Measurements from ENCODE around the gene TRPV4.

Gene TRPV4

DNA sequence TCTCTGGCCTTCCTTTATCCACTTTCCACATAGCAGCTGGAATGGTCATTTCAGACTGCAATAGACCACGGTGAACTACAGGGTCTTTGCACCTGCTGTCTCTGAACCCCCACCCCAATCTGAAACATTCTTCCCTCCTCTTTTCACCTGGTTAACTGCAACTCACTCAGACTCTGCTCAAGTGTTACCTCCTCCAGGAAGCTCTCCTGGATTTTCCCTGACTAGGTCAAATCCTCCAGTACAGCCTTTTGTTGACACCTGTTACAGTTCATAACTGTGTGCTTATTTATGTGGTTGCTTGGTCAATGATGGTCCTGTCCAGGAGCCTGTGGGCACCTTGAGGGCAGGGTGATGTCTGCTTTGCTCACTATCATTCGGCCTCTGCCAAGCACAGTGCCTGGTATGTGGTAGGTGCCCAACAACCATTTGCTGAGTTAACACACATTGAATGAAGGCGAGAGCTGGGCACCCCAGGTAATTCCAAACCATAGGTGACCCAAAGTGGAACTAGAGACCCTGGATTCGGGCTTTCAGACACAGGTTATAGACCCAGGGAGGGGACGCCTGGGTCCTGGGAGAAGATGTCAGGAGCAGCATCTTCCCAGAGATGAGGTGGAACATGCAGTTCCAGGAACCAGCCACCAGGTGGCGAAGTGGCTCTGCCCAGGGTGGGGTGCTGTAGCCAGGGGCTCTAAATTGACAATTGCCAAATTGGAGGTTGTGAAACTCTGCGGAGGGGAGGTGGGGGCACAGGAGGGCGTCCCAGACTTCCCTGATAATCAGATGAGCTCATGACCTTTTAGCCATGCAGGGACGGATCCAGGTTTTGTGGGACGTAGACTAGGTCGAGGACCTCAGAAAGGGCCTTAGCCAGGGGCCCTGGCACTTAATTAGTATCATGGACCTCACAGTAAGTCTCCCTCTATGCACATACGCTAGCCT lies 28.1 kb downstream of the TRPV4 start:
- DNase-seq, result peak; percentile 25 to 87

DNA sequence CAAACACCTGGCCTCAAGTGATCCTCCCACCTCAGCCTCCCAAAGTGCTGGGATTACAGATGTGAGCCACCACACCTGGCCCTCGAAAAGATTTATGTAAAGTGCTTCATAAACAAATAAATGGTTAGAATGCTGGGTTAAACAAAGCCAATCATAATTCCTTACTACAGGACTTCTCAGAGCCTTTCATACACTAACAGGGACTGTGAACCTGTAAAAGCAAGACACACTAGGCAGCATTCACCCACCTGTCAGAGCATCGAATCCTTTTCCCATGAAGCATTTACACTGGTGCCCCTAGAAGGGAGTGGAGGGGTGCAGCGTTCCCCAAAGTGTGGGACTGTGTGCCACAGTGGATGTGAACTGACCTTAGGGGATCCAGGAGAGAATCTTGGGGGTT lies 29.5 kb downstream of the TRPV4 start:
- no peak for DNase-seq

DNA sequence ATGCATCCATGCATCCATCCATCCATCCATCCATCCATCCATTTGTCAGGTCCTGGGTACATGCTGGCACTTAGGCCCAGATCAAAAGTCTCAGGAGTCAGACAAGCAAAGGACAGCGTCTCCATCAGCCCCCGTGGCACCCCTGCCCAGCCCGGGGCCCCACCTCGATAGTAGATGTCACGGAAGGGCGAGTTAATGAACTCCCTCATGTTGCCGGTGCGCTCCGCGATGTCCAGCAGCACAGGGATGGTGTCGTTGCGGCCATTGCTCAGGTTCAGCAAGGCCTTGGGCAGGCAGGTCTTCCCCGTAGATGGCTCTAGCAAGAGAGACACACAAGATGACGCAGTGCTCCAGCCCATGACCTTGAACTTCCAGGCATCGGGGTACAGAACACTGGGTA lies 30.4 kb downstream of the TRPV4 start:
- DNase-seq, result no peak

DNA sequence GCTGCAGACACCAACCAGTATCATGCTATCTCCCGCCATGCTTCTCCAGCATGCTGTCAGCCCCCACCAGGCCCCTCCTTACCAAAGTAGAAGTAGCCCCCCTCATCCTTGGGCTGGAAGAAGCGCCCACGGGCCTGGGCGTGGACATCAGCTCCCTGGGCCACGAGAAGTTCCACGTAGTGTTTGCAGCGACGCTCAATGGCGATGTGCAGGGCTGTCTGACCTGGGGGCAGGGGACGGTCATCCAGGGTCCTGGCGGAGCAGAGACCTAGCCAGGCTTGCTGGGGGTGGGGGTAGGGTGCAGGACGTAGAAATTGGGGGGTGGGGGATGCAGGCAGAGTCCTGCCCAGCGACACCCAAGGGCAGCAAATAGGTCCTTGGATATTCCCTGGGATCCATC lies 32.7 kb downstream of the TRPV4 start:
- no peak for DNase-seq

DNA sequence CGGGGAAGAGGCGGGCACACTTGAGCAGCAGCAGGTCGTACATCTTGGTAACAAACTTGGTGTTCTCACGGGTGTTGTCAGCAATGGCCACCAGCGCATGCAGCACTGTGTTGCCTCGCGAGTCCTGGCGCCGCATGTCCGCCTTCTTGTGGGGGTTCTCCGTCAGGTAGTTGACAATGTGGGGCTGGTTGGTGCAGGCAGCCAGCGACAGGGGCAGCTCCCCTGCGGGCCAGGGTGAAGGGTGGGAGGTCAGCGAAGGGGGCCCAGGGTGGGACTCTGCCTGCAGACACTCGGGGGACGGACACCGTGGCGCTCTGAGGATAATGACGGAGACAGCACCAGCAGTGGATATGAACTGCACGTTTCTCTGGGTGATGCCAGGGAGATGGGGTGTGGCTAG lies 34.5 kb downstream of the TRPV4 start:
- no peak for DNase-seq

DNA sequence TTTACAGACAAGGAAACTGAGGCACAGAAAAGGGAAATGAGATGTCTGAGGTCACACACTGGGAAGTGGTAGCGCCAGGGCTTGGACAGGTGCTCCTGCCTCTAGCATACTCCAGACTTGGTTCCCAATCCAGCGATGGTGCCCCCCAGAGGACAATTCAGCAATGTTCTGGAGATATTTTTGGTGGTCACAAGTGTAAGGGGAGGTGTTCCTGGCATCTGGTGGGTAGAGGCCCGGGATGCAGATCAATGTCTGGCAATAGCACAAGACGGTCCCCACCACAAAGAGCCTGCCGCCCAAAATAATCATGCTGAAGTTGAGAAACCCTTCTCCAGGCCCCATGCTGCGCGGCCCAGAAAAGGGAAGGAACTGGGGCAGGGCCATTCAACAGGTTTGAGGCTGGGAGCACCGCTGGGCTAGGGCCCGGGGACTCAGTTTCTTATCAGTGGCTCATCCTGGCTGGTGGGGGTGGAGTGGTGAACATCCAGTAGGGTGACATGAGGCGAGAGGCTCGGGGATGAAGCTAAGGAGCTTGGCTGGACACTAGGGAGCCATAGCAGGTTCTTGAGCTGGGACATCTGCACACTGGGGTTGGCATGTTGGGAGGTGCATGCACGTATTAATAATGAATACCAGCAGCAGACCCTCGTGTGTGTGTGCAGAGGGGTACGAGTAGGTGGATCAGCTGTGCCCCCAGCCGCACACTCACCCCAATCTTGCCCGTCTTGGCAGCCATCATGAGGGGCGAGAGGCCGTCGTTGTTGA lies 35.1 kb downstream of the TRPV4 start:
- DNase-seq, result no peak

DNA sequence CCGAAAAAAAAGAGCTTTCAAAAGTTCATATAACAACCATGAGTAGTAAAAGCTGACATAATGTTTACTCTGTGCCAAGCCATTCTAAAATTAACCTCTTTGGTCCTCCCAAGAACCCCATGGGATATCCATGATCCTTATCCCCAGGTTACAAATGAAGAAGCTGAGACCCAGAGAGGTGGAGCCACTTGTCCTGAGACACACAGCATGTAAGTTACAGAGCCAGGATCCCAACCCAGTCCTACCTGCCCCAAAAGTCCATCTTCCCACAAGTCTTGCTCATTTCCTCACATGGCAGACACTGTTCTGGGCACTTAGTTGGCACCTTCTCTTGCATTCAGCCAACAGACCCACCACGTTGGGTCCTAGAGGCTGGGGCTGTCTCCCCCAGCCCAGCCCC lies 37.1 kb downstream of the TRPV4 start:
- DNase-seq, result no peak

DNA sequence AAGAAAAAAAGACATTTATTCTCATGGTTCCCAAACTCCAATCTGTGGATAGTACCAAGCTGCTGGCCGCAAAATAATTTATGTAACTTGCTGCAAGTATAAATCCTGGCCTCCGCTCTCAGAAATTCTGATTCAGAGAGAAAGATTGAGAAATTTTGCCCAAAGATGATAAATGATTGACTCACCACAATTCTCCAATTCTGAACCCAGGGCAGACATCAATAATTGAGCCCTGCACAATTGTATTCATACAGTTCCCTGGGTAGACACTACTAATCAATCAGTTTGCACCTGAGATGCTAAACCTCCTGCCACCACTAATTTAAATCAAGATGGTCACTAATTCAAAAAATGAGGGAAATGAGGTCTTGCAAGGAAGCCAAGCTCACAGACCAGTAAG lies 38.2 kb downstream of the TRPV4 start:
- no peak for DNase-seq

DNA sequence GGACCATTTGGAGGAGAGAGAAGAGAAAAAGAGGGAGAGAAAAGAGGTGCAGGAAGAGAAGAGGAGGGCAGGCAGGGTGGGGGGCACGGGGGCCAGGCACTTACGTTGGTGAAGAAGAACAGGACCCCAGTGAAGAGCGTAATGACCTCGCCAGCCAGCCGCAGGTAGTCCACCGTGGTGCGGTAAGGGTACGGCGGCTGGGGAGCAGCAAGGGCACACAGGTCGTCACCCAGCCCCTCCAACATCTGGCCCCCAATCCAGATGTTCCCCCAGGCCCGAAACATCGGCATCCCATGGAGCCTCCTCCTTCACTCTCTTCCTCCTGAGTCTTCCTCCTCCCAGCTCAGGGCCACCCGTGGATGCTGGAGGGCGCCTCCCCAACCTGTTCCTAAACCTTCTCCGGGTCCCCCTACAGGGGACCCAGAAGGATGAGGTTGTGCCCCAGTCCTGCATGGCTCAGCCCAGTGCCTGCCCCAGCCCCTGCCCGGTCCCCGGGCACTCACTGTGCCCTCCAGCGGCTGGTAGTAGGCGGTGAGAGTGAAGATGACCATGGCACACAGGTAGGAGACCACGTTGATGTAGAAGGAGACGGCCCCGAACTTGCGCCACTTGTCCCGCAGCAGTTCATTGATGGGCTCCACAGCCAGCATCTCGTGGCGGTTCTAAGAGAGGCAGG lies 39.2 kb downstream of the TRPV4 start:
- DNase-seq, result no peak

DNA sequence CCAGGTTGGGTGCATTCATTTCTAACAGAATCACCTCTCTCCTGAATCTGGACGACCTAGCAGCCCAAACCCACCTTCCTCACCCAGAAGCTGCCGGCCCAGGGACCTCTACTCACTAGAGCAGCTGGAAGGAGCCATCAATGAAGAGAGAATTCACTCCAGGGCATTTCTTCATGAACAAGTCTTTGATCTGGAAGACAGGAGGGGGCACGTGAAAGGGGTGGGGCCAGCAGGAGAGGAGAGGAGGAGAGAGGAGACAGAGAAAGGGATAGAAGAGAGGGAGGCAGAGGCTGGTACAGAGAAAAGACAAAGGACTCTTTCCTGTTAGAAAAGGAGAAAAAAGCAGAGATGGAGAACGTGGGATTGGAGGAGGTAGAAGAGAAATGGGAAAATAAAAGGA lies 39.8 kb downstream of the TRPV4 start:
- no peak for DNase-seq

DNA sequence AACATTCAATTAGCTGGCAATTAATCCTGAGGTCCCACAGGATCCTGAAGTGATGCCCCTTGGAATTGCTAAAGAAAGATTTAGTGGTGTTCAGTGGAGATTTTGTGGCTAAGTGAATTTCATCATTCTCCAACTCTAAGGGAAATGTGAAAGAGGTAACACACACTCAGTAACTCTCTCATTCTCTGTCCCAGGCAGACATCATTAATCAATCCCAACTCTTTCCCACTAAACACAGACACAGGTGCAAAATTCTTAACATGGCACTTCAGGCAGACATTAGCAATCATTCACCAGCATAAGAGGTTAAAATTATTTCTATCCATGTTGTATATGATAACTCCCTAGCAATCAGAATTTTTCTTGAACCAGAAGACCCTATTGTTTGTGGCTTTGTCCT lies 40.2 kb downstream of the TRPV4 start:
- no peak for DNase-seq

DNA sequence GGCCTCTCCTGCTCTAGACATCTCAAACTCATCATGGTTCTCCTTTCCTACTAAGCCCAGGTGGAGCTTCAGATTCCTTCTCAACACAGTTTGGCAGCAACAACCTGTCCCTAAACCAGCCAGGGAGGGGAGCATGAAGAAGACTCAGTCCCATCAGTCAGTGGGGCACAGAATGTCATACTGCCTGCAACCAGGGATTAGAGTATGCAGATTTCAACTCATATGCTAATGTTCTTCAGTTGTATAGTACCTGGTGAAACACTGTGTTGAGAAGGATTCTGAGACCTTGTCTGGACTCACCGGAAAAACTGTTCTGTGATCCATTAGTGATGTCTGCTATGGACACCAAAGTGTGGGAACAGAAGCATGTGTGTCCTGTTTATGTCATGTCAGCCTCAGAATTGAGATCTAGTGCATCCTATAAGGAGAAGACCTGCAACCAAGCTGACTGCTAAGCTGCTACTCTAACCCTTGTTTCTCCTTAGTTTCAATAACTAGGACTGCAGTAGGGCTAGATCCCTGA lies 43.6 kb downstream of the TRPV4 start:
- DNase-seq, result no peak

DNA sequence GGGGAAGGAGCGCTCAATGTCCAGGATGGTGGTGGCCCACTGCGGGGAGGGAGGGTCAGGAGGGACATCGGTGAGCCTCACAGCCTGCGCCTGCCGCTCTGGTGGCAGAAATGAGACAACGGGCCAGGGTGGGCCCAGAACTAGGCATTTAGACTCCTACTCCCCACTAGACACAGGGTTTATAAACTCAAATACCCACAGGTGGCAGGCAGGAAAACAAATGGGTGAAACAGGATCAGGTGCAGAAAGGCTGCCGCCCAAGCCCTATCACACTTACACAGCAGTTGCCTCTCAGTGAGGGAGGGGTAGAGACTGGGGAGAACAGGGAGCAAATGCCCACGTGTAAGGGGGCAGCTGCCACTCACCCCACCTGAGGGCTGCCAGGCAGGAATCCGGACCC lies 46.4 kb downstream of the TRPV4 start:
- no peak for DNase-seq

DNA sequence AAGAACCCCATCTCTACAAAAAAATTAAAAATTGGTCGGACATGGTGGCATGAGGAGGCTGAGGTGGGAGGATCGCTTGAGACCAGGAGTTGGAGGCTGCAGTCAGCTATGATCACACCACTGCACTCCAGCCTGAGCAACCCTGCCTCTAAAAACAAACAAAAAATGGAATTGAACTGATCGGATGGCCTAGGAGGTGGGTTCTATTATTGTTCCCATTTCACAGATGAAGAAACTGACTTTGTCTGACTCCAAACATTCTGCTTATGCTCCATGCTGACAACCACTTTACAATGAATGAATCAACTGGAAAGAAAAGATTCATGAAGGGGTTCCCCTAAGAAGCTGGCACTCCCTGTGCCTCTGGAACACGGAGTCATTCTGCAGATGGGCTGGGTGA lies 47.3 kb downstream of the TRPV4 start:
- DNase-seq, result no peak

DNA sequence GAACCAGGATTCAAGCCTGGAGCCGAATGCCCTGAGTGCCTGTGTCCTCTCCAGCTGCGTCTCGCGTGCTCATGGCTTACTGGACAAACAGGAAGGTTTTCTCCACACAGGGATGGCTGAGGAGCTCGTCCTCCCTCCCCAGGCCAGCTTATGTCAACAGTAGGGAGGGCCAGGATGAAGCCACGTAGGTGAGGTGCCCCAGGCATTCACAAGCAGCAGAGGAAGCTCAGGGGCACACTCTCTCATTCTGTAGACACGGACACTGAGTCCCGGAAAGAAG lies 49.3 kb downstream of the TRPV4 start:
- DNase-seq, result no peak

DNA sequence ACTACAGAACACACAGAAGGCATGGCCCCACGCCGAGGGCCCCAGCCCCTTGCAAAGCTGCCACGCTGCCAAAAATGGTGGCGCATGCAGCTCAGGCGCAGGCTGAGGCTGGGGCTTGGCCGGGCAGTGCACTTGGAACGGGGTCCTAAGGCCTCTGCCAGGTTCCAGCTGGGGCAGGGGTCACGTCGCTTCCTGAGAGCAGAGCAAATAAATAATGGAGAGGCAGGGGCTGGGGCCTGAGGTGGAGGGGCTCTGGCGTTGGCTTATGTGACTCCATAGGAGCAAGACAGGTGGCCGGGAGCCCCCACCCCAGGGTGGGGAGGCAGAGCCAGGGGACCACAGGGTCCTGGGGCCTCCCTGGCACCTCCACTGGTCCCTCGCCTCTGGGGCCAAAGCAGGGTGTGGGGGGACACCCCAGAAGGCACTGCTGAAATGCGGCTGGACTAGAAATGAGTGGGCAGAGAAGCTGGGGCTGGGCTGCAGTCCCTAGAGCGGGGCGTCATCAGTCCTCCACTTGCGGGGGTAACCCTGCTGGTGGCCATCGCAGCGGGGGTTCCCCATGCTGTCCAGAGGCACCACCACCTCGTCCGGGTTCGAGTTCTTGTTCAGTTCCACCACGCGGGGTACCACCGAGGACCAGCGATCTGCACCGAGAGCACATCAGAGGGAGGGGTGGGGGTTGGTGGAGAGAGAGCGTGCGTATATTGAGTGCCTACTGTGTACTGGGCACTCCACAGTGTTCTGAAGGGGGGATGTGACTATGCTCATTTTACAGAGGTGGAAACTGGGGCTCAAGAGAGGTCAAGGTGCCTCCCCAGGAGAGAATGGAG lies 49.8 kb downstream of the TRPV4 start:
- DNase-seq, result no peak

DNA sequence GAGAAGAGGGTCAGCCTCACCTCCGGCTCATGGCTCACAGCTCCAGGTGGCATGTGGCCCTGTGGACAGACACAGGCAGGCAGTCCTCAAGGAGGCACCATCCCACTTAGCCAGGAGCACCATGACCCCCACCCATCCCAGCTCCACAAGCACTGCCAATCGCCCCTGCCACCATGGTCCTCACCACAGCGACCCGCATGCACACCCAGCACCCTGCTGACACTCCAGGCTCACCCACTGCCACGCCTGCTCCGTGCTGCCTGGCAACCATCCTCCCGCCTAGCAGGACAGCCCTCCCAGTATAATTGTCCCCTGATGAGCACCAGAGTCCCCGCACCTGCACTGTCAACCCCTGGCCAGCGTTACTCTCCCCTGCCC lies 50.9 kb downstream of the TRPV4 start:
- DNase-seq, result no peak

DNA sequence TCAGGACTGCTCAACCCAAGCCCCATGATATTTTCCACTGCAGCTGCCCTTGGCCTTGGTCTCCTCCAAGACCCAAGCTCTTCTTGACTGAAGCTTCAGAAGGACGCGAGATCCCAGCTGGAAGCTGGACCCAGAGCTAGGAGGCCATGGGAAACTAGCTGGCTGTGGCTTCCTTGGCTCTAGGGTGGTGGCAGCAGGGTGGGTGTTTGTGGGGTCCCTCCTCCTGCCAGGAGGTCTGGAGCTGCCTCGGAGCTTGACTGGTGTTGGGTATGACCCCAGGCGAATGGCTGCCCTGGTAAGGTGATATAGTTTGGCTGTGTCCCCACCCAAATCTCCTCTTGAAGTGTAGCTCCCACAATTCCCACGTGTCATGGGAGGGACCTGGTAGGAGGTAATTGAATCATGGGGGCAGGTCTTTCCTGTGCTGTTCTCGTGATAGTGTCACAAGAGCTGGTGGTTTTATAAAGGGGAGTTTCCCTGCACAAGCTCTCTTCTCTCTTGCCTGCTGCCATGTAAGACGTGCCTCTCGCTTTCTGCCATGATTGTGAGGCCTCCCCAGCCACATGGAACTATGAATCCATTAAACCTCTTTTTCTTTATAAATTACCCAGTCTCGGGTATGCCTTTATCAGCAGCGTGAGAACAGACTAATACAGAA lies 51.4 kb downstream of the TRPV4 start:
- peak in 1 of 2 donors; percentile 12 for DNase-seq

DNA sequence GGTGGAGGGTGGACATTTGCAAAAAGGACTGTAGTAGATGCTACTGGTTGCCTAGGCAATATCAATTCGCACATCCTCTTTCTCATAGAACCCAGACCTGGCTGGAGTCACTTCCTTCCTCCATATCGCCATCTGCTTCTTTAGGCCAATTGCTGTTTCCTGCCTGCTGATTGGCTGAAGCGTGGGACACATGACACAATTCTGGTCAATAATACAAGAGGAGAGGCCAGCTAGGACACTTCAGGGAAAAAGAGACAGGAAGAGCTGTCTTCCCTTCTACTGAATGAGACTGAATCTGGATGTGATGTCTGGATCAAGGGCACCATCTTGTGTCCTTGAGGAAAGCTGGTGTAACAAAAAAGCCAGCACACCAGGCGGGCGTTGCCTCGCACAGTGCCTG lies 53.8 kb downstream of the TRPV4 start:
- peak in 1 of 2 donors; percentile 12 for DNase-seq

DNA sequence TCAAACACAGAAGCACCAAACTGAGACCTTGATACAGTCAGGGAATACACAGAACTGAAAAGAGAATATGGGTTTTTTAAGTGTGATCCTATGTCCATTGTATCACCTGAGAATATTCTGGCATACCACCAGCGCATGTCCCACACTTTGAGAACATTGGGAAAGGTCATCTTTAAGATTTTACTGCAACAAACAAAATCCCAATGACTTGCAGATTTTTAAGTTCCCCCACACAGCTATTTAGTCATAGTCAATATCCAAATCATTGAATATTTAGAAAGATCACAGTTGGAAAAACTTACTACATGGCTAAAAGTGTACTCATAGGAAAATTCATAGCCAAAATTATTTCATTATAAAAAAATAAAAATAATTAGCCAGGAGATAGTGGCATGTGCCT lies 54.5 kb downstream of the TRPV4 start:
- no peak for DNase-seq

DNA sequence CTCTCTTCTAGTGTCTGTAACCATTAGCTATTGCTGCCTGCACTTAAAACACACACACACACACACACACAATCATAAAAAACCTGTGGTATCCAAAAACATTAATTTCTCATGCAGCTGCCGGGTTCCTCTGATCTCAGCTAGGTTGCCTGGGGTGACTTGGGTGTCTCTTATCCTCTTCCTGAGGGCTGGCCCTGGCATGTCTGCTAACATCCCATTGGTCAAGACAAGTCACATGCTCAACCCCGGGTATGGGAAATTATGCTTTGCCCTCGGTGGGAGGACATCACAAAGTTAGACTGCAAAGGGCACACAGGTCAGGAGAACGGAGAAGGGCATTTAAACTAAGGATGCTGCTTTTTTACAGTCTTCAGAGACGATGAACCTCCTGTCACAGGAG lies 55.7 kb downstream of the TRPV4 start:
- DNase-seq, result peak in 1 of 2 donors; percentile 22

DNA sequence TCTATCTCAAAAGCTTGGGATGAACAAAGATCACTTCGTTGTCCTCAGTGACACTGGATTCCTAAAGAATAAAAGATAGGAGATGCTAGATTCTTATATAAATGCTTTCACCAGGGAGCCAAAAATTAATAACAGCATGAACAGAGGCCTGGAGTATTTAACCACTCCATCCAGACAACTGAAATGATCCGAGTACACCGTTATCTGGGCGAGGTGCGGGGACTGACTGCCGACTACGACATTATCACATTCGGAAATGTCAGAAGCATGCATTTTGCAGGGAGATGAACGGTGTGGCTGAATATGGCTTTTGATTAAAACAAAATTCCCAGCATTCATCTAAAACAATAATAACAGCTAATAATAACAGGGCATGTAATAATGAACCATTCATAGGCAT lies 56.6 kb downstream of the TRPV4 start:
- DNase-seq, result no peak

All from inflammatory macrophage treated with lipopolysaccharide for 1 hour (primary cell).